WTC11 (cell line): Measurements from ENCODE around the gene ABI3. TPM values are rescaled to one million over a fixed set of nuclear protein-coding genes. Genes with fewer than 3 reads are reported as not detected.
A peak's percentile ranks its signal among the peaks of the same experiment; 100 is the strongest.

Experiments used
- ATAC-seq: fragments of 200-7000 bp; cut with Tn5 transposase; 2 replicates; pipeline ENCODE4 v1.10.0; 2021; ENCODE audit warnings: mild to moderate bottlenecking, moderate library complexity
- CTCF ChIA-PET: fragments of 300-600 bp; sonication (Branson Sonifier 250); formaldehyde crosslinking; loops from one replicate; lab custom pipeline; 2021; ENCODE audit warnings: antibody characterized with exemption; lab: Charles Lee
- POLR2A ChIA-PET: fragments of 350-600 bp; sonication (Branson Sonifier 250); formaldehyde crosslinking; loops from one replicate; lab custom pipeline; 2021; ENCODE audit warnings: antibody characterized with exemption; lab: Charles Lee
- DNase-seq: peaks from one replicate; pipeline ENCODE4 v3.0.0; 2021; ENCODE audit warnings: low spot score
- H3K27ac Mint-ChIP-seq: 2 replicates; pipeline ENCODE4 v1.8.0; 2021; ENCODE audit warnings: mixed read lengths
- H3K27me3 Mint-ChIP-seq: 2 replicates; pipeline ENCODE4 v1.8.0; 2021; ENCODE audit warnings: low read depth, mild to moderate bottlenecking, moderate library complexity, mixed read lengths
- H3K36me3 Mint-ChIP-seq: 2 replicates; pipeline ENCODE4 v1.8.0; 2021; ENCODE audit warnings: mixed read lengths
- H3K4me1 Mint-ChIP-seq: 2 replicates; pipeline ENCODE4 v1.8.0; 2022; ENCODE audit warnings: mixed read lengths
- H3K4me3 Mint-ChIP-seq: 2 replicates; pipeline ENCODE4 v1.8.0; 2021; ENCODE audit warnings: mild to moderate bottlenecking, moderate library complexity, mixed read lengths
- H3K9me3 Mint-ChIP-seq: 2 replicates; pipeline ENCODE4 v1.8.0; 2021; ENCODE audit warnings: mixed read lengths
- ATF1 ChIP-seq: sonication (generic); formaldehyde crosslinking; IDR thresholded peaks from 2 replicates; pipeline ENCODE4 v1.8.1; 2023; ENCODE audit warnings: mild to moderate bottlenecking, moderate library complexity, missing genetic modification reagents
- ATF6 ChIP-seq: sonication (generic); formaldehyde crosslinking; IDR thresholded peaks from 2 replicates; pipeline ENCODE4 v1.8.1; 2023; ENCODE audit warnings: mild to moderate bottlenecking, missing genetic modification reagents
- CREB1 ChIP-seq: sonication (generic); formaldehyde crosslinking; IDR thresholded peaks from 2 replicates; pipeline ENCODE4 v1.8.0; 2023; ENCODE audit warnings: mild to moderate bottlenecking, missing genetic modification reagents
- CREM ChIP-seq: sonication (generic); formaldehyde crosslinking; IDR thresholded peaks from 2 replicates; pipeline ENCODE4 v1.8.1; 2022; ENCODE audit warnings: mild to moderate bottlenecking, missing genetic modification reagents, moderate library complexity
- EMX1 ChIP-seq: fragments of 250-450 bp; sonication (Bioruptor Pico); IDR thresholded peaks from 2 replicates; pipeline ENCODE4 v1.8.0; 2021; ENCODE audit warnings: mild to moderate bottlenecking
- ERG ChIP-seq: fragments of 250-450 bp; sonication (Bioruptor Pico); IDR thresholded peaks from 2 replicates; pipeline ENCODE4 v1.8.0; 2021; ENCODE audit warnings: mild to moderate bottlenecking
- ETV6 ChIP-seq: sonication (generic); formaldehyde crosslinking; IDR thresholded peaks from 2 replicates; pipeline ENCODE4 v1.8.1; 2022; ENCODE audit warnings: mild to moderate bottlenecking, missing genetic modification reagents
- FOXJ3 ChIP-seq: sonication (generic); formaldehyde crosslinking; IDR thresholded peaks from 2 replicates; pipeline ENCODE4 v1.9.0; 2021; ENCODE audit warnings: missing genetic modification reagents, mild to moderate bottlenecking, borderline replicate concordance
- GABPB1 ChIP-seq: sonication (generic); formaldehyde crosslinking; IDR thresholded peaks from 2 replicates; pipeline ENCODE4 v1.8.1; 2023; ENCODE audit warnings: mild to moderate bottlenecking, missing genetic modification reagents
- MYBL2 ChIP-seq: sonication (generic); formaldehyde crosslinking; IDR thresholded peaks from 2 replicates; pipeline ENCODE4 v1.8.1; 2023; ENCODE audit warnings: mild to moderate bottlenecking, moderate library complexity, missing genetic modification reagents
- TEAD1 ChIP-seq: sonication (generic); formaldehyde crosslinking; IDR thresholded peaks from 2 replicates; pipeline ENCODE4 v1.8.0; 2022; ENCODE audit warnings: mild to moderate bottlenecking, missing genetic modification reagents
- TP53 ChIP-seq: sonication (generic); formaldehyde crosslinking; IDR thresholded peaks from 2 replicates; pipeline ENCODE4 v1.8.1; 2023; ENCODE audit warnings: mild to moderate bottlenecking, missing genetic modification reagents
- ZNF232 ChIP-seq: sonication (generic); formaldehyde crosslinking; IDR thresholded peaks from 2 replicates; pipeline ENCODE4 v1.8.0; 2022; ENCODE audit warnings: mild to moderate bottlenecking, missing genetic modification reagents
- ZNF263 ChIP-seq: sonication (generic); formaldehyde crosslinking; IDR thresholded peaks from 2 replicates; pipeline ENCODE4 v1.8.1; 2022; ENCODE audit warnings: low read depth, mild to moderate bottlenecking, moderate library complexity, missing genetic modification reagents
- ZNF416 ChIP-seq: fragments of 250-450 bp; sonication (Bioruptor Pico); IDR thresholded peaks from 2 replicates; pipeline ENCODE4 v1.9.0; 2021; ENCODE audit warnings: mild to moderate bottlenecking, inconsistent platforms
- total RNA-seq: library from RNA; stranded (reverse); gene quantifications from 3 replicates; pipeline ENCODE4 v1.2.3, GENCODE V29; 2021
- TF ChIP-seq, protein P1 (sequence below): sonication (generic); formaldehyde crosslinking; IDR thresholded peaks from 2 replicates; pipeline ENCODE4 v1.8.0; 2022; ENCODE audit warnings: mild to moderate bottlenecking, missing genetic modification reagents
- TF ChIP-seq, protein P2 (sequence below): sonication (generic); formaldehyde crosslinking; IDR thresholded peaks from 2 replicates; pipeline ENCODE4 v1.8.1; 2022; ENCODE audit warnings: mild to moderate bottlenecking, moderate library complexity, missing genetic modification reagents
- TF ChIP-seq, protein P3 (sequence below): sonication (generic); formaldehyde crosslinking; IDR thresholded peaks from 2 replicates; pipeline ENCODE4 v1.8.0; 2022; ENCODE audit warnings: mild to moderate bottlenecking, missing genetic modification reagents
- TF ChIP-seq, protein P4 (sequence below): sonication (generic); formaldehyde crosslinking; IDR thresholded peaks from 2 replicates; pipeline ENCODE4 v1.8.0; 2022; ENCODE audit warnings: mild to moderate bottlenecking, missing genetic modification reagents
- TF ChIP-seq, protein P5 (sequence below): sonication (generic); formaldehyde crosslinking; IDR thresholded peaks from 2 replicates; pipeline ENCODE4 v1.8.0; 2022; ENCODE audit warnings: mild to moderate bottlenecking, missing genetic modification reagents
- TF ChIP-seq, protein P6 (sequence below): fragments of 250-450 bp; sonication (Bioruptor Pico); IDR thresholded peaks from 2 replicates; pipeline ENCODE4 v1.9.0; 2021; ENCODE audit warnings: mild to moderate bottlenecking, borderline replicate concordance

ABI3 gene
- total RNA-seq, 1 experiment from 2014 or later: 1.5 TPM

- no peaks in the 10 kb centered on the region; the same call in 1 of the 2 replicates for H3K27me3 Mint-ChIP-seq
- H3K9me3 Mint-ChIP-seq: no peaks in the 10 kb centered on the region
- H3K27ac Mint-ChIP-seq: peak overlapping the region; percentile 98
- POLR2A ChIA-PET: interaction anchor here (0.8 to 1.1 kb wide), 3 partner anchors 12 to 323 kb away, joined by 3 read pairs; no protein-coding TSS in a partner anchor
- peak overlapping the region; percentile 96 for H3K4me3 Mint-ChIP-seq
- no peaks in the 10 kb centered on the region for H3K36me3 Mint-ChIP-seq
- CTCF ChIA-PET: interaction anchor here (0.5 to 4.1 kb wide), 13 partner anchors 10 to 364 kb away, joined by 3 to 26 read pairs (median 4); partner anchors contain the start of genes ATP5MC1 and PHOSPHO1
- H3K4me1 Mint-ChIP-seq: peaks cover 10% of the 10 kb centered on the region
- ATAC-seq (peak; percentile 68), DNase-seq (peak; percentile 91)
- TF ChIP-seq ZNF232: 0 out of 2 replicates have a peak, but pooled peaks have one; percentile 40
- 0 out of 2 replicates have a peak, but pooled peaks have one; percentile 65 for TF ChIP-seq TP53
- 0 out of 2 replicates have a peak, but pooled peaks have one; percentile 61 for TF ChIP-seq ERG (CRISPR knock-in tag)
- 0 out of 2 replicates have a peak, but pooled peaks have one; percentile 26 for TF ChIP-seq TEAD1 (CRISPR knock-in tag)
- no peak for TF ChIP-seq ATF6 (CRISPR knock-in tag)
- TF ChIP-seq CREM (CRISPR knock-in tag): peak; percentile 70
- TF ChIP-seq MYBL2 (CRISPR knock-in tag): peak; percentile 84
- TF ChIP-seq, protein P1, sequence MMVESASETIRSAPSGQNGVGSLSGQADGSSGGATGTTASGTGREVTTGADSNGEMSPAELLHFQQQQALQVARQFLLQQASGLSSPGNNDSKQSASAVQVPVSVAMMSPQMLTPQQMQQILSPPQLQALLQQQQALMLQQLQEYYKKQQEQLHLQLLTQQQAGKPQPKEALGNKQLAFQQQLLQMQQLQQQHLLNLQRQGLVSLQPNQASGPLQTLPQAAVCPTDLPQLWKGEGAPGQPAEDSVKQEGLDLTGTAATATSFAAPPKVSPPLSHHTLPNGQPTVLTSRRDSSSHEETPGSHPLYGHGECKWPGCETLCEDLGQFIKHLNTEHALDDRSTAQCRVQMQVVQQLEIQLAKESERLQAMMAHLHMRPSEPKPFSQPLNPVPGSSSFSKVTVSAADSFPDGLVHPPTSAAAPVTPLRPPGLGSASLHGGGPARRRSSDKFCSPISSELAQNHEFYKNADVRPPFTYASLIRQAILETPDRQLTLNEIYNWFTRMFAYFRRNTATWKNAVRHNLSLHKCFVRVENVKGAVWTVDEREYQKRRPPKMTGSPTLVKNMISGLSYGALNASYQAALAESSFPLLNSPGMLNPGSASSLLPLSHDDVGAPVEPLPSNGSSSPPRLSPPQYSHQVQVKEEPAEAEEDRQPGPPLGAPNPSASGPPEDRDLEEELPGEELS (CRISPR knock-in tag): 0 out of 2 replicates have a peak, but pooled peaks have one; percentile 58
- TF ChIP-seq, protein P2, sequence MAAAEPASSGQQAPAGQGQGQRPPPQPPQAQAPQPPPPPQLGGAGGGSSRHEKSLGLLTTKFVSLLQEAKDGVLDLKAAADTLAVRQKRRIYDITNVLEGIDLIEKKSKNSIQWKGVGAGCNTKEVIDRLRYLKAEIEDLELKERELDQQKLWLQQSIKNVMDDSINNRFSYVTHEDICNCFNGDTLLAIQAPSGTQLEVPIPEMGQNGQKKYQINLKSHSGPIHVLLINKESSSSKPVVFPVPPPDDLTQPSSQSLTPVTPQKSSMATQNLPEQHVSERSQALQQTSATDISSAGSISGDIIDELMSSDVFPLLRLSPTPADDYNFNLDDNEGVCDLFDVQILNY (CRISPR knock-in tag): 0 out of 2 replicates have a peak, but pooled peaks have one; percentile 34
- TF ChIP-seq, protein P3, sequence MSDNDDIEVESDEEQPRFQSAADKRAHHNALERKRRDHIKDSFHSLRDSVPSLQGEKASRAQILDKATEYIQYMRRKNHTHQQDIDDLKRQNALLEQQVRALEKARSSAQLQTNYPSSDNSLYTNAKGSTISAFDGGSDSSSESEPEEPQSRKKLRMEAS (CRISPR knock-in tag): peak; percentile 78; the same call in 1 of the 2 replicates
- TF ChIP-seq ETV6 (CRISPR knock-in tag): peak; percentile 57; the same call in 1 of the 2 replicates
- TF ChIP-seq, protein P4, sequence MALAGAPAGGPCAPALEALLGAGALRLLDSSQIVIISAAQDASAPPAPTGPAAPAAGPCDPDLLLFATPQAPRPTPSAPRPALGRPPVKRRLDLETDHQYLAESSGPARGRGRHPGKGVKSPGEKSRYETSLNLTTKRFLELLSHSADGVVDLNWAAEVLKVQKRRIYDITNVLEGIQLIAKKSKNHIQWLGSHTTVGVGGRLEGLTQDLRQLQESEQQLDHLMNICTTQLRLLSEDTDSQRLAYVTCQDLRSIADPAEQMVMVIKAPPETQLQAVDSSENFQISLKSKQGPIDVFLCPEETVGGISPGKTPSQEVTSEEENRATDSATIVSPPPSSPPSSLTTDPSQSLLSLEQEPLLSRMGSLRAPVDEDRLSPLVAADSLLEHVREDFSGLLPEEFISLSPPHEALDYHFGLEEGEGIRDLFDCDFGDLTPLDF (CRISPR knock-in tag): no peak
- TF ChIP-seq FOXJ3 (CRISPR knock-in tag): no peak
- TF ChIP-seq, protein P5, sequence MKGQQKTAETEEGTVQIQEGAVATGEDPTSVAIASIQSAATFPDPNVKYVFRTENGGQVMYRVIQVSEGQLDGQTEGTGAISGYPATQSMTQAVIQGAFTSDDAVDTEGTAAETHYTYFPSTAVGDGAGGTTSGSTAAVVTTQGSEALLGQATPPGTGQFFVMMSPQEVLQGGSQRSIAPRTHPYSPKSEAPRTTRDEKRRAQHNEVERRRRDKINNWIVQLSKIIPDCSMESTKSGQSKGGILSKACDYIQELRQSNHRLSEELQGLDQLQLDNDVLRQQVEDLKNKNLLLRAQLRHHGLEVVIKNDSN (CRISPR knock-in tag): peak; percentile 45; the same call in 1 of the 2 replicates
- peak; percentile 85 for TF ChIP-seq GABPB1
- peak; percentile 69; the same call in 1 of the 2 replicates for TF ChIP-seq EMX1 (CRISPR knock-in tag)
- TF ChIP-seq CREB1 (CRISPR knock-in tag): no peak
- no peak for TF ChIP-seq ATF1 (CRISPR knock-in tag)
- TF ChIP-seq, protein P6, sequence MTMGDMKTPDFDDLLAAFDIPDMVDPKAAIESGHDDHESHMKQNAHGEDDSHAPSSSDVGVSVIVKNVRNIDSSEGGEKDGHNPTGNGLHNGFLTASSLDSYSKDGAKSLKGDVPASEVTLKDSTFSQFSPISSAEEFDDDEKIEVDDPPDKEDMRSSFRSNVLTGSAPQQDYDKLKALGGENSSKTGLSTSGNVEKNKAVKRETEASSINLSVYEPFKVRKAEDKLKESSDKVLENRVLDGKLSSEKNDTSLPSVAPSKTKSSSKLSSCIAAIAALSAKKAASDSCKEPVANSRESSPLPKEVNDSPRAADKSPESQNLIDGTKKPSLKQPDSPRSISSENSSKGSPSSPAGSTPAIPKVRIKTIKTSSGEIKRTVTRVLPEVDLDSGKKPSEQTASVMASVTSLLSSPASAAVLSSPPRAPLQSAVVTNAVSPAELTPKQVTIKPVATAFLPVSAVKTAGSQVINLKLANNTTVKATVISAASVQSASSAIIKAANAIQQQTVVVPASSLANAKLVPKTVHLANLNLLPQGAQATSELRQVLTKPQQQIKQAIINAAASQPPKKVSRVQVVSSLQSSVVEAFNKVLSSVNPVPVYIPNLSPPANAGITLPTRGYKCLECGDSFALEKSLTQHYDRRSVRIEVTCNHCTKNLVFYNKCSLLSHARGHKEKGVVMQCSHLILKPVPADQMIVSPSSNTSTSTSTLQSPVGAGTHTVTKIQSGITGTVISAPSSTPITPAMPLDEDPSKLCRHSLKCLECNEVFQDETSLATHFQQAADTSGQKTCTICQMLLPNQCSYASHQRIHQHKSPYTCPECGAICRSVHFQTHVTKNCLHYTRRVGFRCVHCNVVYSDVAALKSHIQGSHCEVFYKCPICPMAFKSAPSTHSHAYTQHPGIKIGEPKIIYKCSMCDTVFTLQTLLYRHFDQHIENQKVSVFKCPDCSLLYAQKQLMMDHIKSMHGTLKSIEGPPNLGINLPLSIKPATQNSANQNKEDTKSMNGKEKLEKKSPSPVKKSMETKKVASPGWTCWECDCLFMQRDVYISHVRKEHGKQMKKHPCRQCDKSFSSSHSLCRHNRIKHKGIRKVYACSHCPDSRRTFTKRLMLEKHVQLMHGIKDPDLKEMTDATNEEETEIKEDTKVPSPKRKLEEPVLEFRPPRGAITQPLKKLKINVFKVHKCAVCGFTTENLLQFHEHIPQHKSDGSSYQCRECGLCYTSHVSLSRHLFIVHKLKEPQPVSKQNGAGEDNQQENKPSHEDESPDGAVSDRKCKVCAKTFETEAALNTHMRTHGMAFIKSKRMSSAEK (CRISPR knock-in tag): peak; percentile 87; the same call in 1 of the 2 replicates
- no peak; the same call in 1 of the 2 replicates for TF ChIP-seq ZNF263 (CRISPR knock-in tag)
- no peak for TF ChIP-seq ZNF416 (CRISPR knock-in tag)
Measured at GRCh38 chr17:49191917-49192741, 18.4 kb upstream of the ABI3 start.
